Astrocyte (in vitro differentiated cells and primary cell): ENCODE measurements around the gene YIF1A. TPM values are rescaled to one million over a fixed set of nuclear protein-coding genes. Genes with fewer than 3 reads are reported as not detected.

ENCODE experiments used
- DNase-seq: peaks from one replicate; pipeline ENCODE4 v3.0.0-alpha.2; 2010; ENCODE audit warnings: low read depth
- FAIRE-seq: peaks from 2 replicates; lab custom pipeline; 2011; peaks lifted over from hg19 to GRCh38; lab: Jason Lieb, UNC
- H2AFZ ChIP-seq: 2 replicates; pipeline ENCODE4 v1.6.0; 2012; ENCODE audit warnings: low read depth, low read length, inconsistent platforms
- H3K27ac ChIP-seq: 2 replicates; pipeline ENCODE4 v1.5.1; 2011; ENCODE audit warnings: low read depth, low read length, inconsistent platforms
- H3K27me3 ChIP-seq: 2 replicates; pipeline ENCODE4 v1.6.0; 2011; ENCODE audit warnings: low read length, inconsistent platforms; ENCODE audit not compliant: insufficient read depth
- H3K36me3 ChIP-seq: 2 replicates; pipeline ENCODE4 v1.5.1; 2011; ENCODE audit warnings: low read length, inconsistent platforms; ENCODE audit not compliant: insufficient read depth
- H3K4me1 ChIP-seq: 2 replicates; pipeline ENCODE4 v1.5.1; 2011; ENCODE audit warnings: low read length, inconsistent platforms; ENCODE audit not compliant: insufficient read depth
- H3K4me2 ChIP-seq: 2 replicates; pipeline ENCODE4 v1.6.0; 2012; ENCODE audit warnings: low read length, inconsistent platforms
- H3K4me3 ChIP-seq: 2 replicates; pipeline ENCODE4 v1.5.1; 2011; ENCODE audit warnings: low read depth, mild to moderate bottlenecking, low read length, inconsistent platforms; ENCODE audit not compliant: insufficient read depth
- H3K79me2 ChIP-seq: 2 replicates; pipeline ENCODE4 v1.6.0; 2012; ENCODE audit warnings: mild to moderate bottlenecking, low read length, inconsistent platforms; ENCODE audit not compliant: insufficient read depth
- H3K9ac ChIP-seq: 2 replicates; pipeline ENCODE4 v1.6.0; 2012; ENCODE audit warnings: mild to moderate bottlenecking, low read length, inconsistent platforms
- H3K9me3 ChIP-seq: 2 replicates; pipeline ENCODE4 v1.5.1; 2012; ENCODE audit warnings: low read depth, mild to moderate bottlenecking, low read length, inconsistent platforms; ENCODE audit not compliant: insufficient read depth
- H4K20me1 ChIP-seq: 2 replicates; pipeline ENCODE4 v1.6.0; 2012; ENCODE audit warnings: low read length, inconsistent platforms; ENCODE audit not compliant: insufficient read depth
- H3K27ac Mint-ChIP-seq: one replicate; pipeline ENCODE4 v1.8.0; 2021; ENCODE audit warnings: mild to moderate bottlenecking, mixed read lengths; ENCODE audit not compliant: unreplicated experiment
- H3K27me3 Mint-ChIP-seq: one replicate; pipeline ENCODE4 v1.8.0; 2021; ENCODE audit warnings: low read depth, mixed read lengths; ENCODE audit not compliant: unreplicated experiment
- H3K36me3 Mint-ChIP-seq: one replicate; pipeline ENCODE4 v1.8.0; 2021; ENCODE audit warnings: low read depth, mixed read lengths; ENCODE audit not compliant: unreplicated experiment
- H3K4me1 Mint-ChIP-seq: one replicate; pipeline ENCODE4 v1.8.0; 2021; ENCODE audit warnings: low read depth, mixed read lengths; ENCODE audit not compliant: unreplicated experiment
- H3K4me3 Mint-ChIP-seq: one replicate; pipeline ENCODE4 v1.8.0; 2021; ENCODE audit warnings: mild to moderate bottlenecking, moderate library complexity, mixed read lengths; ENCODE audit not compliant: unreplicated experiment
- H3K9me3 Mint-ChIP-seq: one replicate; pipeline ENCODE4 v1.8.0; 2021; ENCODE audit warnings: mild to moderate bottlenecking, mixed read lengths; ENCODE audit not compliant: unreplicated experiment
- EZH2 ChIP-seq: IDR thresholded peaks from 2 replicates; pipeline ENCODE4 v1.6.1; 2012; ENCODE audit warnings: mild to moderate bottlenecking, low read length, inconsistent platforms; ENCODE audit not compliant: insufficient read depth
- total RNA-seq: library from RNA; stranded (reverse); gene quantifications from 2 replicates; pipeline ENCODE4 v1.2.1, GENCODE V29; 2021
- TF ChIP-seq, protein P1 (sequence below): IDR thresholded peaks from 2 replicates; pipeline ENCODE4 v1.5.1; 2011; ENCODE audit warnings: low read depth, mild to moderate bottlenecking, inconsistent platforms, low read length, moderate library complexity; ENCODE audit not compliant: insufficient read depth

The YIF1A gene
- total RNA-seq, 1 donor from 2014 or later: 129 TPM

DNA sequence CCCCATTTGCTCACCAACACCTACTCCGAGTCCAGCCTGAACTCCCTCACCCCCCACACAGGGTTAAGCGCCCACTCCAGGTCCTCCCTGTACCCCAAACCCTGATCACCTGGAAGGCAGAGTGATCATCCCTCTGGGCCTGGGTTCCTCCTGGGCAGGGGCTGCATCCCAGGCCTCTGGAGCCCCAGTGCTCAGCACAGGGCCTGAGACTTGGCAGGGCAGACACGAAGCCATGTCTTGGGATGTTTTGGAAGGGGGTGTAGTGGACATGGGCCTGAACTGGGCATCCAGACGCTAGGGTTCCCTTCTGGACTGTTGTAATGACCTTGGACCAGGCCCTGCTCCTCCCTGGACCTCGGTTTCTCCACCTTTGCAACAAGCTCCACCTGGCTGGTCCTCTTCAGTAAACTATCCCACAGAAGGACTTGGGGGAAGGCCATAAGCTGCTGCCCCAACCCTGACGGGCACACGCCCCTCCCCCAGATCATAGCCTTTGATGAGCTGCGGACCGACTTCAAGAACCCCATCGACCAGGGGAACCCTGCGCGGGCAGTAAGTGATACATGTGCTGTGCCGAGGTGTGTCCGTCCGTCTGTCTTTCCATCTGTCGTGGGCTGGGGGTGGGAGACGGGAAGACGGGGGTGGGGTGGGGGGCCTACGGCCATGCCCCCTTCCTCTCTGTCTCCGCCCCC is 7.0 kb downstream of the YIF1A start:
- H3K4me3 Mint-ChIP-seq: no peak overlapping the region
- H3K79me2 ChIP-seq: peaks cover 24% of the 10 kb centered on the region
- H3K4me1 ChIP-seq: peaks cover 19% of the 10 kb centered on the region
- H3K4me2 ChIP-seq: no peak overlapping the region
- no peak for TF ChIP-seq EZH2
- TF ChIP-seq, protein P1, sequence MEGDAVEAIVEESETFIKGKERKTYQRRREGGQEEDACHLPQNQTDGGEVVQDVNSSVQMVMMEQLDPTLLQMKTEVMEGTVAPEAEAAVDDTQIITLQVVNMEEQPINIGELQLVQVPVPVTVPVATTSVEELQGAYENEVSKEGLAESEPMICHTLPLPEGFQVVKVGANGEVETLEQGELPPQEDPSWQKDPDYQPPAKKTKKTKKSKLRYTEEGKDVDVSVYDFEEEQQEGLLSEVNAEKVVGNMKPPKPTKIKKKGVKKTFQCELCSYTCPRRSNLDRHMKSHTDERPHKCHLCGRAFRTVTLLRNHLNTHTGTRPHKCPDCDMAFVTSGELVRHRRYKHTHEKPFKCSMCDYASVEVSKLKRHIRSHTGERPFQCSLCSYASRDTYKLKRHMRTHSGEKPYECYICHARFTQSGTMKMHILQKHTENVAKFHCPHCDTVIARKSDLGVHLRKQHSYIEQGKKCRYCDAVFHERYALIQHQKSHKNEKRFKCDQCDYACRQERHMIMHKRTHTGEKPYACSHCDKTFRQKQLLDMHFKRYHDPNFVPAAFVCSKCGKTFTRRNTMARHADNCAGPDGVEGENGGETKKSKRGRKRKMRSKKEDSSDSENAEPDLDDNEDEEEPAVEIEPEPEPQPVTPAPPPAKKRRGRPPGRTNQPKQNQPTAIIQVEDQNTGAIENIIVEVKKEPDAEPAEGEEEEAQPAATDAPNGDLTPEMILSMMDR: no peak
- no peak for FAIRE-seq
- peaks cover 5% of the 10 kb centered on the region for H3K36me3 Mint-ChIP-seq
- H3K4me3 ChIP-seq: no peak overlapping the region
- H3K9ac ChIP-seq: no peak overlapping the region
- H3K4me1 Mint-ChIP-seq: peaks cover 7% of the 10 kb centered on the region
- H3K9me3 ChIP-seq: no peaks in the 10 kb centered on the region
- no peak overlapping the region for H3K27ac ChIP-seq
- DNase-seq: no peak
- peaks cover 77% of the 10 kb centered on the region for H4K20me1 ChIP-seq
- no peaks in the 10 kb centered on the region for H3K27me3 ChIP-seq
- no peak overlapping the region for H2AFZ ChIP-seq
- H3K9me3 Mint-ChIP-seq: no peaks in the 10 kb centered on the region
- no peaks in the 10 kb centered on the region for H3K27me3 Mint-ChIP-seq
- H3K27ac Mint-ChIP-seq: peak overlapping the region; percentile 84
- peaks cover 5% of the 10 kb centered on the region for H3K36me3 ChIP-seq

DNA sequence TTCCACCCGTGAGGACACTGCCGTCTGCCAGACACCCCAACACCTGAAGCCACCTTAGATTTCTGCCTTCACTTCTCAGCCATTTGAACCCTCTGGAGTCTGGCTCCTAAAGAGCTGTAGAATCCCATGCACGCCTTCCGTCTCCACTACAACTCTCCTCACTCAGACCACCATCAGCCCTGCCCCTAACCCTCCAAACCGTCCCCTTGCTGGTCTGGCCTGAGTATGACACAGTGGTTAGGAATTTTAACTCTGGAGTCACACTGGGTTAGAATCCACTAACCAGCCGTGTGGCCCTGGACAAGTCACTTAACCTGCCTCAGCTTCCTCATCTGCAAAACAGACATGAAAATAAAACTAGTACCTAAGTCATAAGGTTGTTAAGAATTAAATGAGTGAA is 7.9 kb downstream of the YIF1A start:
- no peak for FAIRE-seq
- TF ChIP-seq, protein P1: no peak
- Mint-ChIP-seq H3K27ac (peak overlapping the region; percentile 54), H3K9me3 (no peaks in the 10 kb centered on the region), H3K4me3 (no peak overlapping the region), H3K4me1 (peaks cover 7% of the 10 kb centered on the region), H3K36me3 (peaks cover 5% of the 10 kb centered on the region), H3K27me3 (no peaks in the 10 kb centered on the region)
- H3K79me2 ChIP-seq: peaks cover 15% of the 10 kb centered on the region
- H4K20me1 ChIP-seq: peaks cover 70% of the 10 kb centered on the region
- no peak overlapping the region for H3K9ac ChIP-seq
- peaks cover 18% of the 10 kb centered on the region for H3K4me1 ChIP-seq
- no peak overlapping the region for H2AFZ ChIP-seq
- H3K27ac ChIP-seq: no peak overlapping the region
- no peaks in the 10 kb centered on the region for H3K9me3 ChIP-seq
- no peak overlapping the region for H3K4me3 ChIP-seq
- no peak for DNase-seq
- no peaks in the 10 kb centered on the region for H3K27me3 ChIP-seq
- no peak overlapping the region for H3K4me2 ChIP-seq
- H3K36me3 ChIP-seq: no peaks in the 10 kb centered on the region

DNA sequence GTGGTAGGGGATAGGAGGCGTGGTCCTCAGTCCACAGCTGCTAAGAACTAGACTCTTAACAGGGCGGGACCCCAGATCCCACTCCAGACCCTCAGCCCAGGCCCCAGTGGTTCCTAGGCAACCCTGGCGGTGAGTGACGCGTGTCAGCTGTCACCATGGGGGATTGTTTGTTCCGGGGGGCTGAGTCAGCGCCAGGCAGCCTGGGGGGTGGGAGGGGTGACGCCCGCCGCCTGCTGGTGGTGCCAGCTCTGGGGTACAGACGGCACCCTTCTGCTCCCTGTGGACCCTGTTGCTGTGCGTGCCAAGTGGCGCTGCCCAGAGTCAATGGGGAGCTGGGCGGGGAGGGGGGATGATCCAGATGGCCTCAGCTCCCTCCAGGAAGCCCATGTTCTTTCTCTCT is 8.5 kb downstream of the YIF1A start:
- no peaks in the 10 kb centered on the region for H3K27me3 Mint-ChIP-seq
- Histone ChIP-seq H4K20me1 (peaks cover 67% of the 10 kb centered on the region), H3K79me2 (peaks cover 9% of the 10 kb centered on the region), H3K36me3 (no peaks in the 10 kb centered on the region), H3K4me3 (no peak overlapping the region), H3K4me1 (peaks cover 18% of the 10 kb centered on the region), H3K9me3 (no peaks in the 10 kb centered on the region), H3K4me2 (peak overlapping the region; percentile 17), H3K9ac (no peak overlapping the region), H3K27me3 (no peaks in the 10 kb centered on the region), H2AFZ (no peak overlapping the region), H3K27ac (no peak overlapping the region)
- no peaks in the 10 kb centered on the region for H3K9me3 Mint-ChIP-seq
- H3K36me3 Mint-ChIP-seq: peaks cover 2% of the 10 kb centered on the region
- no peak for TF ChIP-seq EZH2
- TF ChIP-seq, protein P1: no peak
- H3K4me1 Mint-ChIP-seq: peaks cover 4% of the 10 kb centered on the region
- no peak for FAIRE-seq
- no peak overlapping the region for H3K27ac Mint-ChIP-seq
- no peak for DNase-seq
- no peak overlapping the region for H3K4me3 Mint-ChIP-seq
